NCI-H2196 (cell line): ENCODE results near the gene CD63.
A peak's percentile ranks its signal among the peaks of the same experiment; 100 is the strongest.
"Not testable (repeated sequence)": the region's sequence is repeated elsewhere in the genome, so short reads cannot be mapped to it uniquely, and the experiment has no call there.

Source experiments
- DNase-seq: peaks from one replicate; lab custom pipeline; 2025; ENCODE audit not compliant: unreplicated experiment; lab: John Stamatoyannopoulos, UW

CD63 gene, protein sequence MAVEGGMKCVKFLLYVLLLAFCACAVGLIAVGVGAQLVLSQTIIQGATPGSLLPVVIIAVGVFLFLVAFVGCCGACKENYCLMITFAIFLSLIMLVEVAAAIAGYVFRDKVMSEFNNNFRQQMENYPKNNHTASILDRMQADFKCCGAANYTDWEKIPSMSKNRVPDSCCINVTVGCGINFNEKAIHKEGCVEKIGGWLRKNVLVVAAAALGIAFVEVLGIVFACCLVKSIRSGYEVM

DNA sequence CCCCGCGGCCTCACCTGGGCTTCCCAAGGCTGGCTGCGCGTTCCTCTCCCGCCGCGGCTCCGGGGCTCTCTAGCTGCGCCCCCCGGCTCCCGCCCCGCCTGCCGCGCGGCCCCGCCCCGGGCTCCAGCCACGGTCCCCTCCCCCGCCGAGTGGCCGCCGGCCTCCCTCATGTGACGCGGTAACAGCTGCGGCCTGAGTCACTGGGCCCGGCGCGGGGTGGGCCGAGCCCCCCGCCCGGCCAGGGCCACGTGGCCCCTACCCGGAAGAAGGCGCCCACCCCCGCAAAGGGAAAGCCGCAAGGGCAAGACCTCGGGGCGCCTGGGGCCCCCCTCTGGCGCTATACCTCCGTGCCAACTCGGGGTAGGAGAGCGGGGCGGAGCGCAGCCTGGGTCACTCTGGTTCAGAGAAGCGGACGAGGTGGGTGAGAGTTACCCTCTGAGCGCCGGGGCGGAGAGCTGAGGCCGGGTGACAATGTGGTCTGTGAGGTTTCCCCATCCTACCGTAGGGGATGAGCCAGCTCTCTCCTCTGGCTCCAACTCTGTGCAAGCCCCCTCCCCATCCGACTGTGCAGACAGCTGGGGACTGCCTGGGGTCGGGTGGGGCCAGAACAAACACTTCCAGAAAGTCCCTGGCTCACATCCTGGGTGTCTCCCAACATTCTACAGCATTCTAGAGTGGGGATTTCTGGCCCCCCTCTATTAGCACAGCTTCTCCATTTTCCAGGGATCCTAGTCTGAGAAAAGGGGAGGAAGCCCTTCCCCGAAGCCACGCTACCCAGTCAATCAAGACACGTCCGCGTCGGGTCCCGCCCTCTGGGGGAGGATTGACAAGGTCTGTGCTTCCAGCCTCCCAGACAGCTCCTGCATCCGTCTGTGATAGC is at the start of gene CD63:
Gene CD63 (minus strand): TSS at position 71 of the 880 bp plus-strand sequence. CDS start 668 bp downstream, outside the sequence.
- DNase-seq, result peak; percentile 90

DNA sequence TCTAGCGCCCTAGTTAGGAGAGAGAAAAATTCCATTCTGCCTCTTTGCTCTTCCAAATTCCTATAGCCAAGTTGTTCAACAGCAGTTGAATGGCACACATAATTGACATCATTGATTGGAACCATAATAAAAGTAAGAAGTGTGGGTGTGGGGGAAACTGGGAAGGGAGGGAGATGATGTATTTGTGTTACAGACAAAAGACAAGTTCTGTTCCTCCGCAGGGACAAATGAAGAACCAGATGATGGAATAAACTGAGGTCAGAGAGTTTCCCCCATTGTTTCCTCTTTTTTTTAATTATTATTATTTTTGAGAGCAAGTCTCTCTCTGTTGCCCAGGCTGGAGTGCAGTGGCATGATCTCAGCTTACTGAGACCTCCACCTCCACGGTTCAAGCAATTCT is 49.0 kb upstream of the CD63 start:
- no peak for DNase-seq

DNA sequence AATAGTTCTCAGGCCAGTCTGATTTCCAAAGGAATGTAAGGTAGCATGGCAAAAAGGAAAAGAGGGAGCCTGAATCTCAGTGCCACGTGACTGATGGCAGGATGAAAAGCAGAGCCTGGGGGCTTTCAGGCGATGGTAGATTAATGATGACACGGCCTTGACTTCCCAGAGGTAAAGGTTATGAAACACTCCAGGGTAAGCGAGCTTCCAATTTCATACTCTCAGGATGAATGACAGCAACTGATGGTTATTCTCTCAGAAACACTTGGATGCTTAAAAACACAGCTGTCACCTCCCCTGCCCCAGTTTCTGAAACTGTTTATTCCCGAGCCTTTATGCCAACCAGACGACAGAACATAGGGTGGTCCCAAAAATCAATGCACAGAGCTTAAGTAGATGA is 42.9 kb upstream of the CD63 start:
- no peak for DNase-seq

DNA sequence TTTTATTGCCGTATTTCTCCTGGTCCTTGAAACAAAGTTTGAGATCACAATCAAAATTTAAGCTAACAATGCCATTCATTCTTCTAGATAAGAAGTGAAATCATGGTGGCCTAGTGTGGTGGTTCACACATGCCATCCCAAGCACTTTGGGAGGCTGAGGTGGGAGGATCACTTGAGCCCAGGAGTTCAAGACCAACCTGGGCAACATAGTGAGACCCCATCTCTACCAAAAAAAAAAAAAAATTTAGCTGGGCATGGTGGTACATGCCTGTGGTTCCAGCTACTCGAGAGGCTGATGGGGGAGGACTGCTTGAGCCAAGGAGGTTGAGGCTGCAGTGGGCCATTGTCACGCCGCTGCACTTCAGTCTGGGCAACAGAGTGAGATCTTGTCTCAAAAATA is 38.3 kb upstream of the CD63 start:
- no peak for DNase-seq

DNA sequence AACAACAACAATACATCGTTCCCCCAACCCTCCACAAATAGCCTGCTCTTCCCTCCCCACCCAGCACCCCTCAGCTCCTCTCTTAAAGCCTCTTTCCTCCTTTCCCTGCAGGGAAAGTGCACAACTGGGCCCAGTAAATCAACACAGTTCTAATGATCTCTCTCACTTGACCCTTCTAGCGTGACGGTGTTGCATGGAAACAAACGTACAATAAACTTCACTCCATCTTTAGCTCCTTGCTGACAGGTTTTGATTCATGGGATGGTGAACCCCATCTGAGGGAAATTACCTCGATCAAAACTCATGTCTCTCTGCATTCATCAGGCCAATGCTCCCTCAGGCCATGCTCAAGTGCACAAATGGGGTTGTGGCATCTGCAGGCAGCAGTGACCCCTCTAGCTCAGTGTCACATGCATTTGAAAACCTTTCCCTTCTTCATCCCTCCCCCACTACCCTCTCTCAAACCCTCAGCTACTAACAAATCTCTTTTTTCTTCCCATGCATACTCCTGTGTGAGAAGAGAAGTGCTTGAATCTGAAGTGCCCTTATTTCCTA is 37.0 kb upstream of the CD63 start:
- DNase-seq, result no peak

DNA sequence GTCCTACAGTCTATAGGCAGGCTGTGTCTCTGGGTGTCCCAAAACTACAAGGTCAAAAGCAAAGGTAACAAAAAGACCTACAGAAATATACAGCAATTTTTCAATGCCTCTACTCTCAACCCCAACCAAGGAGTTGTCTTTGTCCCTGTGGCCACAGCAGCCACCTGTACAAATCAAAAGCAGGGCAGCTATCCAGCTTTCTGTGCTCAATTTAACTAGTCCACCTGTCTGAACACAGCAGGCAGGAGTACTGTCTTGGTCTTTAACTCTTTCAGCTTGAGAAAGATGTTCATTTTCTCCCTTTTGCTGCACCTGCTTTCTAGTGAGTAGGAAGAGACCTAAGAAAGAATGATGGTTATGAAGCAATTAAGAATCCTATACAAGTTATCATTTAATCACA is 33.8 kb upstream of the CD63 start:
- peak; percentile 23 for DNase-seq

DNA sequence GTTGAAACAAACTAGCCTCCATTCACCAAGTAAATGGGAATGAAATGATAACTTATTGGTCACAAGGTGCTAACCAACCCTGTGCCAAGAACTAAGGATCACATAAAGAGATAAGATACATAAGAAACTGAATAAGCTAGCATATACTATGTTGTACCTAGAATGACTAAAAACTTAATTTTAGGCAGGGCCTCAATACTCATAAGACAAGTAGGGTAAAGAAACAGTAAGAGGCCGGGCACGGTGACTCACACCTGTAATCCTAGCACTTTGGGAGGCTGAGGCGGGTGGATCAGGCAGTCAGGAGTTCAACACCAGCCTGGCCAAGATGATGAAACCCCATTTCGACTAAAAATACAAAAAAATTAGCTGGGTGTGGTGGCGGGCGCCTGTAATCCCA is 31.9 kb upstream of the CD63 start:
- no peak for DNase-seq

DNA sequence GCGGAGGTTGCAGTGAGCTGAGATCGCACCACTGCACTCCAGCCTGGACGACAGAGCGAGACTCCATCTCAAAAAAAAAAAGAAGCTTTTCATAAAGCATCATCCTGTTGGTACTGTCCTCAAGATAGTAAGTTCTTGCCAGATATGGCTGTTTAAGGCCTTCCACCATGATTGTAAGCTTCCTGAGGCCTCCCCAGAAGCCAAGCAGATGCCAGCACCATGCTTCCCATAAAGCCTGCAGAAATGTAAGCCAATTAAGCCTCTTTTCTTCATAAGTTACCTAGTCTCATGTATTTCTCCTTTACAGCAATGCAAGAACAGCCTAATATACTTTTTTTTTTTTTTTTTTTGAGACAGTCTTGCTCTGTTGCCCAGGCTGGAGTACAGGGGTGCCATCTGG is 29.8 kb upstream of the CD63 start:
- not testable (repeated sequence) for DNase-seq

DNA sequence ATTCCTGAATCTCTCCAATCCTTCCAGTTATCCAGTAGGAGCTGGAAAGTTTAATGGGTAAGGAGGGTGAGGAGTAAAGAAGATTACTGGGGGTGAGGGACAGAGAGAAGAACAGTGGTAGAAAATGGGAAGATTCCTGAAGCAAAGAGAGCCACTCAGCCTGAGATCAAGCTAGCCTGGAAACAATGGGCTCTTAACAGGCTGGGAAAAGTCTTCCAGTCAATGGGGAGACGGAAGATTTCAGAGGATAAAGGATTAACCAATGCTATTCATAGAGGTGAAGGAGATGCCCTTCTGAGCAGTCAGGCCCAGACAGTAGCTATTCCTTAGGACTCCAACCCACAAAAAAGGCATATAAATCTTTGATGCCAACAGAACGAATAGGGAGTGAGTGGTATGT is 28.9 kb upstream of the CD63 start:
- no peak for DNase-seq

DNA sequence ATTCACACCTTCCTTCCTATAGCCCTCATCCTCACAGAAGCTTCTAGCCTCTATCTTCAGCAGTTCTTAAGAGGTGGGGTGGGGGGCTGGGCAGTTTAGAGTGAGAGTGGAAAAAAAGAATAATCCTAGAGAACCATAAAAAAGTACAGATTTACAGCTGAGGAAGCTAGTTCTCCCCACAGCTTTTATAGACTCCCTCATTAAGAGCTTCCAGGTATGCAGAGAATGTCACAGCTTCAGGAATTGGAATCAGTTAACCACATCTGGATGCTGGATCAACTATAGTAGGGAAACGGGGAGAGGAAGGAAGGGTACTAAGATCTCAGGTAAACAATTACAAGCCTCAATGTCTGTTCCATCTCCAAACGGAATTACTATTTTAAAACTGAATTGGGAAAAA is 26.4 kb upstream of the CD63 start:
- no peak for DNase-seq

DNA sequence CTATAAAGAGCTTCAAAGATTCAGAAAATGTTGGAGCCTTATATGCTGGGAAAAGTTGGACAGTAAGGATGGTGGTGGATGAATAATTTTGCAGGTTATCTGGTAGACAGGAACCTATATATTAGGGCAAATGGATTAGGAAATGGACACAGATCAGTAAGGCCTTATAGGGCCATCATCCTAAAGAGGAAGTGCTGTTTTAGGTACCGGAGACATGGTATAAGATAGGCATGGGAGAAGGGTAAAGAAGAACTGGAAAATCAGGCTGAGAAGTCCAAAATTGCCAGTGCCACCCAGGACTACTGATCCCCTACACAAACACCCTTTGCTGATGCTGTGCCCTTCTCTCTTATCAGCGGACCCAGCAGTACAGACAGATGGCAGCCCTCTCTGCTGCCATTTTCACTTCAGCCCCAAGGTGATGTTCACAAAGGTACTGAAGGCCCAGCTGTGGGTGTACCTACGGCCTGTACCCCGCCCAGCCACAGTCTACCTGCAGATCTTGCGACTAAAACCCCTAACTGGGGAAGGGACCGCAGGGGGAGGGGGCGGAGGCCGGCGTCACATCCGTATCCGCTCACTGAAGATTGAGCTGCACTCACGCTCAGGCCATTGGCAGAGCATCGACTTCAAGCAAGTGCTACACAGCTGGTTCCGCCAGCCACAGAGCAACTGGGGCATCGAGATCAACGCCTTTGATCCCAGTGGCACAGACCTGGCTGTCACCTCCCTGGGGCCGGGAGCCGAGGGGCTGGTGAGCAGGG is 19.6 kb upstream of the CD63 start:
- no peak for DNase-seq

DNA sequence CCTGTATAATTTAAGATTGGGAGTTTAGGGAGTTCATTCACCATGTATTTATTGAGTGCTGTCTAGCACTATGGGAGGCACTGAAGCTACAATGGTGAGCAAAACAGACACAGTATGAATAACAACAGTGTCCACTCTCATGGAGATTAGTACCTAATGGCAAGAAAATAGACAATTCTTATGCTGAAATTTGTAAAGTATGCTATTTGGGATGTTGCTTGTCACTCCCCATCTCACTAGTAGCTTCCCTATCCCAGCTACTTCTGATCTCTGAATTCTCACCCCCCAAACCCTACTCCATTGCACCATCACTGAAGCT is 18.1 kb upstream of the CD63 start:
- no peak for DNase-seq

DNA sequence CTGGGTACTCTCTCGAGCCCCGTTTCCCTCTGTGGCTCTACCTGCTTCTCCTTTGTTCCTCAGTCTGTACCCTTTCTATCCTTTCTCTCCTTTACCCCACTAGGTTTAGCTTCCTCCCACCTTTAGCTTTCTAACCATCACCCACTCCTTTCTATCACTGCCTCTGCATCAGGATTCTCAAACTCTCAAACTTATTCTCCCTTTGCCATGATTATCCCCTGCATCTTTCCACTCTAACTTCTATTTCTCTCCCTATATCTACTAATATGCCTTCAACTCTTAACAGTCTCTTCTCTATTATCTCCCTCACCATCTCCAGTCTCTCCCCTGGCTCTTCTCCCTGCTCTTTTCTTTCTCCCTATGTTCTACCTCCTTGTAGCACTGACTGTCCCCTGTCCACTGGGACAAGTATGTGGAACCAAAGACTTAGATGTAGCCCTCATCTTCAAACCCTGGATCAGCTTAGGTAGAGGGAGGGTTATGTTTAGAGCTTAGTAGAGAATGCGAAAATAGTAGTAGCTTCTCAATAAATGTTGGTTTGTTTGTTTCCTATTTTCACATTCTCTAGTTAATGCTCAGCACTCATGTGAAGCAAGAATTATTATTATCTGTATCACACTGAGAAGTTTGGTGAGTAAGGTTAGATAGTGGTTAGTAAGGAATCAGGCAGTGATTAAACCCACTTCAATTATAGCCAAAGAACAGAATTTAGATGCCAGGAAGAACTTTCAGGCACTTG is 17.5 kb upstream of the CD63 start:
- DNase-seq, result no peak

DNA sequence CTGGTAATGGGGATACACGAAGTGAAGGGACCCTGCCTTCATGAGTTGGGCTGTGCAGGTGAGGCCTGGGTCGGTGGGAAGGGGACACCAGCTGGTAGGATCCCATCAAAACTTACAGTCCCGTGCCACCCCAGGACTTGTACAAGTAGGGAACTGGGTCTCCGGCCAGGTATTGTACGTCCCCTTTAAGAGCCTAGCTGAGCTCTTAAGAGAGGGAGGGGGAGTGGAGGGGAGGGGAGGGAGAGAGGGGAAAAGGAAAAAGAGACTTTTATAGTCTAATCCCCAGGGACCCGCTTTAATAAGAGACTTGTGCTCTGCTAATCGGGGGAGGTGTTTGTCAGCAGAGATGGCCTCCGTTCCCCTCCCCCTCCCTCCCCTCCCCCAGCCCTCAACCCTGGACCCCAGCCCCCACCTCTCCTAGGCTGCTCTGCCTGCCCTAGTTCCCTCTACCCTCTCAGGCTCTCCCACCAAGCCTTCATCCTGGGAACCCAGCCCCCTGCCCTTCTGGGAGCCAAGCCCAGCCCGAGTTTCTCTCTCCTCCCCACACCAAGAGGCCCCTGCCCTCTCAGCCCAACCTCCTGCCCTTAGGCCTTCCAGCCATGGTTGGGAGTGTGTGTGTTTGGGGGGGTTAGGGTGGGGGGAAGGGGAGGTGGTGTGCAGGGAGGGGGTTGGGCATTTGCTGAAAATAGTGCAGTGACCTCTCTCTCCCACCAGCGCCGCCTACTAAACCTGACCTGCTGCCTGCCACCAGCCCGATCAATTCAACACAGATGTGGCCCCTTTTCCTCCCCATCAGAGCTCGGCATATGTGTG is 16.8 kb upstream of the CD63 start:
- DNase-seq, result no peak

DNA sequence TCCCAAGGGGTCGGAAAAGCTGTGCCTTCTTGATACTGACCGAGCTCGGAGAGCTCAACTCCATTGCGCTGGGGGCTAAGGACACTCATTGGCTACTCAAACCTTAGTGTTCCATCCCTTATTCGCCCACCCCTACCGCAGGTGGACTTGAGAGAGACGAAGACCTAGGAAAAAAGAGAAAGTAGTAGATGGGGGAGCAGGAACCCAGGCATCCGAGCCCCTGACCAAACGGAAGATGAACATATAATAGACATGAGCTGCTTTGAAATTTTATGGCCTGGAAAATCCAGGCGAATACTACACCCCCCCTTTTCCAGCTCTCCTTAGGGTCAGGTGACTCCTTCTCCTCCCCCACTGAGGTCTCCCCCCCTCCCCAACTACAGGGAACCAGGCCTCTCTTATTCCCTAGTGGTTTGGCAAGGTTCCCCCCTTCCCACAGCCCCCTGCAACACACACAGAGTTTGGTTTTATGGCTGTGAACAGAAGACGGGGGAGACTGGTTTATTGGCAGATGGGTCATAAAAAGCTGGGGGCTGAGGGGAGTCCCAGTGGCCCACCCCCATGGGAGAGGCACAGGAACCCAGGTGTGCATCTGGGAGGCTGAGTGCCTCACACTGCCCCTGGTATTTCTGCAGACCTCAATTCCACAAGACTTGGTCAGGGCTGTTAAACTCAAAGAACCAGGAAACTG is 15.7 kb upstream of the CD63 start:
- no peak for DNase-seq

DNA sequence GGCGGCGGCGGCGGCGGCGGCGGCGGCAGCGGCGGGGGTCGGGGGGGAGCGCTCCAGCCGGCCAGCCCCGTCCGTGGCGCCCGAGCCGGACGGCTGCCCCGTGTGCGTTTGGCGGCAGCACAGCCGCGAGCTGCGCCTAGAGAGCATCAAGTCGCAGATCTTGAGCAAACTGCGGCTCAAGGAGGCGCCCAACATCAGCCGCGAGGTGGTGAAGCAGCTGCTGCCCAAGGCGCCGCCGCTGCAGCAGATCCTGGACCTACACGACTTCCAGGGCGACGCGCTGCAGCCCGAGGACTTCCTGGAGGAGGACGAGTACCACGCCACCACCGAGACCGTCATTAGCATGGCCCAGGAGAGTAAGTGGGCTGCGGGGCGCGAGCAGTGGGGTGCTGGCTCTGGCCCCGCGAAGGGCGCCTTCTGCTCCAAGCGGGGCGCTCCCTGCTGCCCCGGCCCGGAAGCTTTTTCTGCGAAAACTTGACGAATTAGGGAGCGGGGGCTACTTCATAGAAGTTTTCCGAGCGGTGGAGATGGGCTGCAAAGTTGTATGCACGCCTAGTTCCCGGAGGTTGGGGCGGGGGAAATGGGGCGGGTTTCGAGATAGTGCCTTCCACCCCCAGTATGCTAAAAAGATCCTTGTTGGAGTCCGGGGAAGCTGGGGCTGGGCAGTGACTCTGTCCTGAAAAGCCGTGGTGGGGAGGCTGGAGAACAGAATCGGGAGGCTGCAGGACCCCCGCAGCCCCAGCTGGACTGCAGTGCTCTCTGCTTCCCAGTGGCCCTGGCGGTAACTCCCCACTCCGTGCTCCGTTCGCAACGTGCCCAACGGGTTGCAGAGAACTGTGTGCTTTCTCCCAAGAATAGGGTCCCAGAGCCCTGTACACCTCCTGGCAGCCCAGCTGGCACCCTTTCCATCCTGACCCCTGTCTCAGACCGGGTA is 14.9 kb upstream of the CD63 start:
- no peak for DNase-seq

DNA sequence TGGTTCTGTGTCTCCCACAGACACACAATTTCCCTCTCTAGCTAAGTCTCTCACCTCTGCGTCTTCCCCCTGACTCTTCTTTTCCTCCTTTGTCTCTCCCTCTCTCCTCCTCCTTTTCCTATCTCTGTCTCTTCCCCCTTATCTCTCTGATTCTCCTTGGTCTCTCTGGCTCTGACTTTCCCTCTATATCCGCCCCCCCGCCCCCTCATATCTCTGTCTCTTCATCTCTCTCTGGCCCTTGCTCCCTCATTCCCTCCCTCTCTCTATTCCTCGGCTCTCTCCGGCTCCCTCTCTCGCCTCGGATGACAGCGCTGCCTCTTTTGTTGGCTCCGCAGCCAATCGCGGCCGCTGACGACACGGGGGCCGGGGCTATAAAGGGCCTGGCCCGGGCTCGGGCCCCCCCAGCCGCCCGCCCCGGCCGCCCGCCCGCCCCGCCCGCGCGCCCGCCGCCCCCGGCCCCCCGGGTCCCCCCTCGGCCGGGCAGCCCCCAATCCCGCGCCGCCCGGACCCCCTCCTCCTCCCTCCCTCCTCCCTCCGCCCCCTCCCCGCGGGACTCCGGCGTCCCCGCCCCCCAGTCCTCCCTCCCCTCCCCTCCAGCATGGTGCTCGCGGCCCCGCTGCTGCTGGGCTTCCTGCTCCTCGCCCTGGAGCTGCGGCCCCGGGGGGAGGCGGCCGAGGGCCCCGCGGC is 14.1 kb upstream of the CD63 start, which contains the start of gene GDF11:
Gene GDF11 (plus strand): TSS at position 404 of the 687 bp plus-strand sequence. CDS start 195 bp downstream, at position 599.
- DNase-seq, result peak; percentile 85
